Activated naive CD4-positive, alpha-beta T cell treated with anti-CD3 and anti-CD28 coated beads, Interleukin-2, amount 10 ng/mL, durations not matched to agents 7 days and 5 days (primary cell): Measurements from ENCODE around the gene LDLRAD3.
"Not testable (repeated sequence)": the region's sequence is repeated elsewhere in the genome, so short reads cannot be mapped to it uniquely, and the experiment has no call there.

Experiments used
- CTCF ChIA-PET: fragments of 350-600 bp; sonication (Branson Sonifier 250); formaldehyde crosslinking; loops from one replicate; lab custom pipeline; 2021; ENCODE audit warnings: antibody characterized with exemption; lab: Charles Lee
- DNase-seq: peaks from one replicate; pipeline ENCODE4 v3.0.0-alpha.2; 2020
- H3K27ac Mint-ChIP-seq: one replicate; pipeline ENCODE4 v1.8.0; 2021; ENCODE audit warnings: mild to moderate bottlenecking, moderate library complexity, mixed read lengths
- H3K27me3 Mint-ChIP-seq: one replicate; pipeline ENCODE4 v1.8.0; 2021; ENCODE audit warnings: mild to moderate bottlenecking, mixed read lengths
- H3K36me3 Mint-ChIP-seq: one replicate; pipeline ENCODE4 v1.8.0; 2021; ENCODE audit warnings: mixed read lengths
- H3K4me1 Mint-ChIP-seq: one replicate; pipeline ENCODE4 v1.8.0; 2021; ENCODE audit warnings: mixed read lengths
- H3K4me3 Mint-ChIP-seq: one replicate; pipeline ENCODE4 v1.8.0; 2021; ENCODE audit warnings: mild to moderate bottlenecking, moderate library complexity, mixed read lengths
- H3K9me3 Mint-ChIP-seq: one replicate; pipeline ENCODE4 v1.8.0; 2021; ENCODE audit warnings: mixed read lengths

LDLRAD3 gene

GRCh38 chr11:36177836-36178235, 234.0 kb downstream of the LDLRAD3 start:
- Mint-ChIP-seq H3K9me3 (no peaks in the 10 kb centered on the region), H3K4me1 (peaks cover 11% of the 10 kb centered on the region), H3K27me3 (peaks cover 32% of the 10 kb centered on the region), H3K36me3 (no peaks in the 10 kb centered on the region), H3K4me3 (no peak overlapping the region), H3K27ac (no peak overlapping the region)
- no peak for DNase-seq
- CTCF ChIA-PET: no interaction called here

- H3K27ac Mint-ChIP-seq: no peak overlapping the region
- CTCF ChIA-PET: no interaction called here
- no peak for DNase-seq
Measured at GRCh38 chr11:36186340-36187175, 242.7 kb downstream of the LDLRAD3 start.

GRCh38 chr11:36187622-36188021, 243.8 kb downstream of the LDLRAD3 start:
- no peak for DNase-seq
- no peak overlapping the region for H3K4me3 Mint-ChIP-seq
- peaks cover under 1% of the 10 kb centered on the region for H3K27me3 Mint-ChIP-seq
- no peaks in the 10 kb centered on the region for H3K4me1 Mint-ChIP-seq
- no peaks in the 10 kb centered on the region for H3K9me3 Mint-ChIP-seq
- H3K27ac Mint-ChIP-seq: no peak overlapping the region
- no peaks in the 10 kb centered on the region for H3K36me3 Mint-ChIP-seq
- CTCF ChIA-PET: no interaction called here

More at GRCh38 chr11:36186340-36187175, 242.7 kb downstream of the LDLRAD3 start:
- Mint-ChIP-seq H3K4me3 (no peak overlapping the region), H3K36me3 (no peaks in the 10 kb centered on the region), H3K9me3 (no peaks in the 10 kb centered on the region), H3K27me3 (peaks cover 4% of the 10 kb centered on the region), H3K4me1 (no peaks in the 10 kb centered on the region)

GRCh38 chr11:36189735-36190134, 245.9 kb downstream of the LDLRAD3 start:
- H3K4me1 Mint-ChIP-seq, H3K9me3 Mint-ChIP-seq, H3K4me3 Mint-ChIP-seq, H3K36me3 Mint-ChIP-seq, DNase-seq, CTCF ChIA-PET, H3K27ac Mint-ChIP-seq, H3K27me3 Mint-ChIP-seq: not testable (repeated sequence)

- Mint-ChIP-seq H3K27me3 (no peaks in the 10 kb centered on the region), H3K4me3 (no peak overlapping the region), H3K27ac (no peak overlapping the region)
Measured at GRCh38 chr11:36191941-36192340, 248.1 kb downstream of the LDLRAD3 start.

GRCh38 chr11:36192425-36193289, 248.8 kb downstream of the LDLRAD3 start:
- no peaks in the 10 kb centered on the region for H3K27me3 Mint-ChIP-seq
- no peaks in the 10 kb centered on the region for H3K4me1 Mint-ChIP-seq
- no peak overlapping the region for H3K4me3 Mint-ChIP-seq
- no peak overlapping the region for H3K27ac Mint-ChIP-seq
- CTCF ChIA-PET: no interaction called here
- H3K36me3 Mint-ChIP-seq: no peaks in the 10 kb centered on the region
- H3K9me3 Mint-ChIP-seq: no peaks in the 10 kb centered on the region
- no peak for DNase-seq

More at GRCh38 chr11:36191941-36192340, 248.1 kb downstream of the LDLRAD3 start:
- H3K9me3 Mint-ChIP-seq: no peaks in the 10 kb centered on the region
- no peak for DNase-seq
- H3K4me1 Mint-ChIP-seq: no peaks in the 10 kb centered on the region
- CTCF ChIA-PET: no interaction called here
- H3K36me3 Mint-ChIP-seq: no peaks in the 10 kb centered on the region

GRCh38 chr11:36193290-36193619, 249.4 kb downstream of the LDLRAD3 start:
- CTCF ChIA-PET: no interaction called here
- H3K27me3 Mint-ChIP-seq: no peaks in the 10 kb centered on the region

GRCh38 chr11:36193721-36194120, 249.9 kb downstream of the LDLRAD3 start:
- CTCF ChIA-PET: no interaction called here
- Mint-ChIP-seq H3K27ac (no peak overlapping the region), H3K9me3 (no peaks in the 10 kb centered on the region), H3K36me3 (no peaks in the 10 kb centered on the region), H3K4me3 (no peak overlapping the region), H3K4me1 (no peaks in the 10 kb centered on the region), H3K27me3 (no peaks in the 10 kb centered on the region)
- DNase-seq: no peak

More at GRCh38 chr11:36193290-36193619, 249.4 kb downstream of the LDLRAD3 start:
- Mint-ChIP-seq H3K4me1 (no peaks in the 10 kb centered on the region), H3K27ac (no peak overlapping the region), H3K36me3 (no peaks in the 10 kb centered on the region), H3K9me3 (no peaks in the 10 kb centered on the region), H3K4me3 (no peak overlapping the region)
- DNase-seq: no peak

- Mint-ChIP-seq H3K27ac (no peak overlapping the region), H3K4me3 (no peak overlapping the region), H3K36me3 (no peaks in the 10 kb centered on the region), H3K27me3 (no peaks in the 10 kb centered on the region), H3K9me3 (no peaks in the 10 kb centered on the region), H3K4me1 (no peaks in the 10 kb centered on the region)
- CTCF ChIA-PET: no interaction called here
- DNase-seq: no peak
Measured at GRCh38 chr11:36195496-36196354, 251.9 kb downstream of the LDLRAD3 start.

GRCh38 chr11:36196411-36196998, 252.6 kb downstream of the LDLRAD3 start:
- no peaks in the 10 kb centered on the region for H3K4me1 Mint-ChIP-seq
- H3K4me3 Mint-ChIP-seq: no peak overlapping the region
- no peak overlapping the region for H3K27ac Mint-ChIP-seq
- no peaks in the 10 kb centered on the region for H3K27me3 Mint-ChIP-seq
- CTCF ChIA-PET: no interaction called here
- no peaks in the 10 kb centered on the region for H3K36me3 Mint-ChIP-seq
- DNase-seq: no peak
- no peaks in the 10 kb centered on the region for H3K9me3 Mint-ChIP-seq

GRCh38 chr11:36201411-36201810, 257.5 kb downstream of the LDLRAD3 start:
- Mint-ChIP-seq H3K27ac (no peak overlapping the region), H3K27me3 (no peaks in the 10 kb centered on the region), H3K9me3 (no peaks in the 10 kb centered on the region), H3K4me3 (no peak overlapping the region), H3K36me3 (no peaks in the 10 kb centered on the region), H3K4me1 (no peaks in the 10 kb centered on the region)
- DNase-seq: no peak
- CTCF ChIA-PET: no interaction called here

GRCh38 chr11:36205536-36205935, 261.7 kb downstream of the LDLRAD3 start:
- CTCF ChIA-PET: no interaction called here
- Mint-ChIP-seq H3K27me3 (no peaks in the 10 kb centered on the region), H3K36me3 (no peaks in the 10 kb centered on the region)

GRCh38 chr11:36210529-36210928, 266.7 kb downstream of the LDLRAD3 start:
- Mint-ChIP-seq H3K36me3 (no peaks in the 10 kb centered on the region), H3K9me3 (no peaks in the 10 kb centered on the region), H3K4me1 (no peaks in the 10 kb centered on the region), H3K4me3 (no peak overlapping the region), H3K27me3 (peaks cover 6% of the 10 kb centered on the region), H3K27ac (no peak overlapping the region)
- no peak for DNase-seq
- CTCF ChIA-PET: no interaction called here

More at GRCh38 chr11:36205536-36205935, 261.7 kb downstream of the LDLRAD3 start:
- Mint-ChIP-seq H3K27ac (no peak overlapping the region), H3K9me3 (no peaks in the 10 kb centered on the region), H3K4me1 (no peaks in the 10 kb centered on the region), H3K4me3 (no peak overlapping the region)
- no peak for DNase-seq
